Ecto neural progenitor cell (in vitro differentiated cells): Measurements from ENCODE around the gene SYT1.

Source experiments
- DNase-seq: peaks from one replicate; pipeline ENCODE4 v3.0.0-alpha.2; 2018; ENCODE audit warnings: low spot score

SYT1 gene

GRCh38 chr12:79295572-79295971 lies 431.0 kb downstream of the SYT1 start:
- DNase-seq, result no peak

DNA sequence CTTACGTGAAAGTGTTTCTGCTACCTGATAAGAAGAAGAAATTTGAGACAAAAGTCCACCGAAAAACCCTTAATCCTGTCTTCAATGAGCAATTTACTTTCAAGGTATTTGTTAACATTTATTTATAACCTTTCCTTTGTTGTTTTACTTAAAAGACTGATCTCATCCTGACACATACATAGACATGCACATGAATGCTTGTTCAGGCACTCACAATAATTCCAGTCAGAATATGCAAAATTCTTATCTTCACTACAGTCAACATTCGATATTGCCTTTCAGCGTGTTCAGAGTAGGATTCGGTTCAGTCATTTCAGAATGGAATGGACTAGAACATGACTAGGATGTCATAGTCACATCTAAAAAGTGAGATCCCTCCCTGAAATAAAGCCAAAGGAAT lies 431.6 kb downstream of the SYT1 start:
- DNase-seq, result no peak

DNA sequence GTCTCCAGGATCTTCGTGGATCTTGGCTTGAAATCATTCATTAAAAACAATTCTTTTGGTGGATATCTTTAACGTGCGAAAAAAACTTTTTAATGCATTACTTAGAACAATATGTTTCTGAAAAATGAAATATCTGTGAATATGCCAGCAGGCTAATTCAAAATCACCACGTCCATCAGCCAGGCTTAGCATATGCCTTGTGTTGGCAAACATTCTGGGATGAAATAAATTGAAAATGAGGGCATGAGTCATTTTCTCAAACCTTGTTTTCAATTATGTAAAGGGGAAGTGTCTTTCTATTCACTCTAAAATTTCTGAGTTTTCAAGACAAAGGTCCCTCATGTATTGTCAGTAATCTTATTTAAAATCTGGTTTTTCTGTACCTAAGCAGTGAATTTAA lies 432.3 kb downstream of the SYT1 start:
- no peak for DNase-seq

- DNase-seq, result no peak
Observed at GRCh38 chr12:79298506-79298905, 433.9 kb downstream of the SYT1 start.

DNA sequence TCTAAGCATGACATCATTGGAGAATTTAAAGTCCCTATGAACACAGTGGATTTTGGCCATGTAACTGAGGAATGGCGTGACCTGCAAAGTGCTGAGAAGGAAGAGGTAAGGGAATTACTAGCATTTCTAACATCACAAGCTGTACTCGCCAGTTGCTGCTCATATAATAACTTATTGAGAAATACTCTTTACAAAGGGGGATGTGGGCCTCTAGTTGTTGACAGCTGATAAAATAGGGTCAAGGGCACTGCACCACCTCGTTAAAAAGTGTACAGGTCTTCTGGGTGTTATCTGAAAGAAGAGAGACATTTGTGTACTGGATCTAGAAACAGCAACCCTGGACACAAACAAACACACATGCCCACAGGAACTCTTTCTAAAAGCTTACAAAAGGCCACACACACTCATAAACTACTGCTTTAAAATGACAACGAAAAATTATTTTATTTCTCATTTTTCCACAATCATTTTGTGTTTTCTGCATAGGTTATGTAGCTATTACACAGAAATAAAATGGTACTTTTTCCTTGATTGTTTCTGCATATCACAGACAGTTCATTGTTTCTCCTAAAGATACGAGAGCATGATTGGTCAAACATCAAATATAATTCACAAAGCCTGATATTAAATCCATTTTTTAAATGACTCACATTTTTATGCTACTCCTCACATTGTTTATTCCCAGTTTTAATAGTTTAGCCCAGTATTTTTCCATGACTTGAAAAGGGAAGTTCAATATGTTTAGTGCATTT lies 435.0 kb downstream of the SYT1 start:
- DNase-seq, result no peak

- no peak for DNase-seq
Observed at GRCh38 chr12:79300199-79300568, 435.6 kb downstream of the SYT1 start.

GRCh38 chr12:79301181-79301580 lies 436.6 kb downstream of the SYT1 start:
- DNase-seq, result no peak

- DNase-seq, result no peak
Observed at GRCh38 chr12:79302162-79302814, 437.7 kb downstream of the SYT1 start.

GRCh38 chr12:79307340-79307739 lies 442.8 kb downstream of the SYT1 start:
- no peak for DNase-seq

DNA sequence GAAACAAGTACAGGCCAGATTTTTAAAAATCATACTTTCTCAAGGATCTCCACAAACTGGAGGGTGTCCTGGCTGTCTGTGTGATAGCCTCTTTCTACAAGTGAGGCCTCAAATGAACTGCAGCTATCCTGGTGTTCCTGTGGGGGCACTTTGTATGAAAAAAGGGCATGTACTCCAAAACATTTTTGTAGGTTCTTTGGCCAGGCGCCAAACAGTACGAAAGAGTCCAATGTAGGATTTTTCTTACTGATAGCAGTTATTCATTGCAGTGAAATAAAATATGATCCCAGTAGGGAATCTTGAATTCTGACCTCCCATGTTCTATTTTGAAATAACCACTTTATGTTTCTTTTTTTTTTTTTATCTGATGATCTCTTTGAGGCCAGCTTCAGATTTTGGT lies 444.5 kb downstream of the SYT1 start:
- DNase-seq, result no peak

DNA sequence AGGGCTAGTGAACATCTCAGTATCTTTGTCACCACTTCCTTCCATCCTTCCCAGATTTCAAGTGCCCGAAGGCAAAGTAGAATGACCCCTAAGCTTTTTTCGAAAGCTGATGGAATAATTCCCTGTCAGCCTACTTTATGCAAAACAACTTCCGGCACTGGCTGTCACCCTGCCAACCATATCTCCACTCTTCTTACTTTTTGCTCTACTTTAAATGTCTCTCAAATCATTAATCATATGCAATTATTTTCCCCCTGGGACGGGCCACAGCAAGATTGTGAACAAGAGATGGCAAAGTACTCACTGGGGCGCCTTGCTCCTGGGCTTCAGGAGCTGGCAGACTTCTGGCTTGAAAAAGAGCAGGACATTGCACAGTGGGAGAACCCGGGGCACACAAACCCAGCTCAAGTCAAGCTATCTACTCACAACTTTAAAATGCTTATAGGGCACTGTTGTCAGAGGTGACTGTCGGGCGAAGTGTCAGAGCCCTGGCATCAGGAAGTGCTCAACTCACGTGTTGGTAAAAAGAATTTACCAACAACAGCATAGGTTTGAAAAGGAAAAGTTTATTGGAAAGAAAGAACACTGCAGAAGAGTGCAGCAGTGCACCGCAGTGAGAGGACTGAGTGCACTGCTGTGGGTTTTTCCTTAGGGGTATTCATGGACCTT lies 452.7 kb downstream of the SYT1 start:
- DNase-seq, result no peak

GRCh38 chr12:79322905-79323304 lies 458.3 kb downstream of the SYT1 start:
- DNase-seq, result no peak

DNA sequence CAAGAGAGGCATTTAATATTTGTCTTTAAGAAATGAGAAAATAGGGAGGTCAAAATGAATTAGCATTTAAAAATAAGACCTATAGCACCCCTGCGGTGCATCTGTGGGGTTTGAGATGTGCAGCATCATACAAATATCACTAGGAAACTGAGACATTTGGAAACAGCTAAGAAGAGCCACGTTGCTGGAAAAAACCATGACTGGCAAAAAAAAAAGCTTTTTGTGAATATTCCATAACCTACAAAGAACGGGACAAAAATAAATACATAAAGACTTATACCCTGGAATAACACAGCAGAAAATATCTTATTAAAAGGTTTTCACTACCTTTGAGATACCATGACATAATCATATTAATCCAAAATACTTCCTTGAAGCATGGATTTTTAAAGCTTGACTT lies 460.0 kb downstream of the SYT1 start:
- DNase-seq, result no peak

DNA sequence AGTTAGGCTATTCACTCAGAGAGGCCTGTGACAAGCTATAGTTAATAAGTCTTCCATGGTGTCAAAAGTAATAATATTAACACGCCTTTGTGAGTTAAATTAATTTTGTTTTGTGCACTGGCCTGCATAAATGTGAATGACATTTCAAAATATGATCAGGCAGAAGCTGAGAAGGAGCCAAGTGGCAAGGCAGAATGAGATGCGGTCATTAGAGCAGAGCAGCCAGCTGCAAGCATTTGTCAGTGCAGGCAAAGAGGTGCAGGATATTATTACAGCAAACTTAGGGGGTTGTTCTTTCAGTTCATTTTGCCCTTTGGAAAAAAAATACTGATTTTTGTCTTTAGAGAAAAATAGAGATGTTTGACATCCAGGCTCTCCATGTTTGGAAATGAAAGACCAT lies 461.6 kb downstream of the SYT1 start:
- DNase-seq, result no peak

DNA sequence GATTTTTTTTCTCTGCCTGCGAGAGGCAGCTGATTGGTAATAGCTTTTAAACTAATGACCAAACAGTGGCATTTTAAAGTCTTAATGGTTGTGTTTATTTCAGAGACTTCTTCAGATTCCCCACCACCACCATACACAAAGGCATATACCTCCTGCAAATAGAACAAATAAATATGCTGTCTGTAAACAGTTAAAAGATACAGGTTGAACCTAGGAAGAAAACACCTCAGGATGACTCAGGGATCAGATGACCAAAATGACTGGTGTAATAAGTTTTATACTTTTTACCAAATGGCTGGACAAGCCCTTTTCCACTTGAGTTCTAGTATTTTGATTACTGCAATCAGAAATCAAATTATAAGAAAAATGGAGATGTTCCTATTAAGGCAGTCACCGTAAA lies 462.1 kb downstream of the SYT1 start:
- DNase-seq, result no peak

- DNase-seq, result no peak
Observed at GRCh38 chr12:79327465-79327864, 462.9 kb downstream of the SYT1 start.

DNA sequence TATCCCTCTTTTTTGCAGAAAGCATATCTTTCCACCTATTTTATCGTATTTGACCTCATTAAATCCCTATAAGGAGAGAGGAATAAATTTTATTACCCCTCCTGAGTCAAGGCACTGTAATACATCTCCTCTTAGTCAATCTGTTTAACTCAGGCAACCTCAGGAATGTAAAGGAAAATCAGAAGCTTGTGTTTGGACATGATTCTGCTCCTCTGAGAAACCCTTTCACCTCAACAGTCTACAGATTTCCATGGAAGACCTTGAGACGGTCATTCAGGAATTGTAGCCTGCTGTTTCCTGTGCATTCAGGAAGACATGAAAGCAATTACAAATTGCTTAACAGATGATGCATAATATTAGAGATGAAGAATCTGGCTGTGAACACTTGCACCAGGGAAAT lies 465.4 kb downstream of the SYT1 start:
- DNase-seq, result no peak

DNA sequence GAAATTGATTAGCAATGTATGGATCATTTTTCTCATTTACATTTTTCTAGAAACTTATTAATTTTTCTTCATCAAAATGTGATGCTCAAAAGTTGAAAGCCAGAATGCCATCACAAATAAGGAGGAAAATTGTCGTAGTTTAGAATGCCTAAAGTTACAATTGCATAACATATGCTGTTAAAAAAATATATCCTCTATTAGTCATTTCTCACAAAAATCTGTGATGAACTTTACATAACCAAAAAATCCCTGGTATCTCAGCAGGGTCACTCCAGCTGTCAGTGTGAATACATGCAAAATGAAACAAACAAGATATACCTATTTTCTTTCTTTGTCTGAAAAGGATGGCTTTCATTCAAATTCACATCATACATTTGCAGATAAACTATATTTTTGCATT lies 467.3 kb downstream of the SYT1 start:
- DNase-seq, result no peak

DNA sequence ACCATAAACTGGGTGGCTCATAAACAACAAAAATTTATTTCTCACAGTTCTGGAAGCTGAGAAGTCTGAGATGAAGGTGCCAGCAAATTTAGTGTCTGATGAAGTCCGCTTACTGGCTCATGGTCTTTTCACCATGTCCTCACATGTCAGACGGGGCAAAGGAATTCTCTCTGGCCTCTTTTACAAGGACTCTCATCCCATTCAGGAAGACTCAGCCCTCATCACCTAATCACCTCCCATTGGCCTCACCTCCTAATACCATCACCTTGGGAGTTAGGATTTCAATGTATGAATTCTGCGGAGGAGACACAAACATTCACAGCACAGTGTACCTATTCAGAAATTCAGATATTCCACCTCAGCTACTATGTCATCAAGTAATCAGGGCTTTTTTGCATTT lies 468.6 kb downstream of the SYT1 start:
- DNase-seq, result no peak

DNA sequence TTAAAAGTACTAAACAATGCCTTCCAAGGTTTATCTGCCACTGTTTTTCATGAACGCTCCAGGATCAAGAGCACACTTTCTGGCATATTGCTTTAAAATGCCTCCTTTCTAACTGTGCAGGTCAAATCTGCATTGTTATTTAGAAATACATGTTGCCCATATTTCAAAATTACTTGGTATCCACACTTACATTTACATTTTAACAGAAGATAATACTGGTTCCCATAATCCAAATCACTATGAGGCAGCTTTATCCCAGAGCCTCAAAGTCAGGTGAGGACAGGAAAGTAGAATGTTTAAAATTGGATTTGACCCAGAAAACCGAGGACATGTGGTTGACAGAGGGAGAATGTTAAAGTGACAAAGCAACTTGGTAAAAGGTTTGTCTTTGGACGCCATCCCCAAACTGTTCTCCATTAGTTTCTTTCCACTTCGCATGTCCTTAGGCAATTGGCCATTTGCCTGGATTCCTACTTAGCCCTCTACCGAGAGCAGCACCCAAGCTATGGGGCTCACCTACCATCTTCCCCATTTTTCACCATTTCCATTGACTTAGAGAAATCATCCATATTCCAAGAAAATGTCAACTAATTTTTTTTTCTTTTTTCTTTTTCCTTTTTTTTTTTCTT lies 473.2 kb downstream of the SYT1 start:
- DNase-seq, result no peak

DNA sequence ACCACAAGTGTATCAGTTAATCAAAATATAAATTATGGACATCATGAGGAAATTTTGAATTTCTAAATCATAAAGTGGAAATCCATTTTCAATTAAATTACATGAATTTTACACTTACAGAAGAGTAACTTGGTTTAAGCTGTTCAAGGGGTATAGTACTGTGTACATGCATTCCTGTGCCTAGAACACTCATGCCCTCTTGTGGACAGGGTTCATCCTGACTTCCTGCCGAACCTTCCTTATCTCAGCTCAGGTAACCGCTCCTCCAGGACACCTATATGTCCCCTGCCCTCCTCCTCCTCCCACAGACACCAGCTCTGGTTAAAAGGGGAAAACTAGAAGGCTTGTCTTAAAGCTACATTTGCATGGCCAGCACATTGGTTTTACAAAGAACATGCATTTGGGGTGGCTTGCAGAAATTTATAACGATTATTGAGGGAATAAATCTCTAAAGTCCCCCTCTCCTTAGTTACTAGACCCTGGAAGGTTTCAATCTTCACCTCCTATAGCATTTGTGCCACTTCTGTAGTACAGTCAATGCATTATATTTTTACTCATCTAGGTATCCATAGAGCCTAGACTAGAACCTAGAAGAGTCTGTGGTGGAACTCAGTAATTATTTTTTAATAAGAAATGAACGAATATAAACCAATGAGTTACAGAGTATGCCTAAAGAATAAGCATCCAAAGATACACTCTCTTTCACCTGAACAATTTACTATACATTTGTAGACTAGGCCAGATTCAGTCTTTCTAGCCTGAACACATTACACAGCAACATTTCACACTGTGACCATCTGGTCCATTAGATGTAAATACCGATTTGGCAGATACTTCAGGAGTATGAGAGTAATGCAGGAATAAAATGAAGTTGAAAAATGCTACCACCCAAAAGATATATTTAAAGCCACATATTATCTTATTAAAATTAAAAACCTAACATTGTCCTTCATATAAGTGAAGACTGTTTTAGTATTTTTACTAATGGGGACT lies 480.6 kb downstream of the SYT1 start:
- DNase-seq, result peak; percentile 57

GRCh38 chr12:79347866-79348265 lies 483.3 kb downstream of the SYT1 start:
- DNase-seq, result no peak
